HG03139 (cell line): ENCODE data around the gene FARS2.
A peak's percentile ranks its signal among the peaks of the same experiment; 100 is the strongest.

Experiments
- ATAC-seq: cut with Tn5 transposase; IDR thresholded peaks from one replicate; pipeline ENCODE4 v1.9.1; 2021; ENCODE audit not compliant: unreplicated experiment

Gene FARS2

DNA sequence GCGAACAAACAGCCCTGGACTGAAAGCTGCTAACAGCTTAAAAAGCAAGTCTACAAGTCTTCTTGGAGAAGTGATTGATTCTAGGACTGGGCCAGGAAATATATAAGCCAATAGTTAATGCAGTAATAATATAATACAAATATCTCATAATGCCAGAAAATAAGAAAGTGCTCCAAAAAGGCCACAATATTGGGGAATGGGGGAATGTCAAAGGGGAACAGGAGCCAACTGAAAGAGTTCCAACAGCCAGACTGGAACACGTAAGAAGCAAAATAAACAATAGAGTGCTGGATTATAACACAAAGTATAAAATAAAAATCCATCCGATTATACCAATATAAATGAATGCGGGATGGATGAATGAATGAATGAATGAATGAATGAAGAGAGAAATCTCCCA is 449.6 kb downstream of the FARS2 start:
- ATAC-seq, result no peak

DNA sequence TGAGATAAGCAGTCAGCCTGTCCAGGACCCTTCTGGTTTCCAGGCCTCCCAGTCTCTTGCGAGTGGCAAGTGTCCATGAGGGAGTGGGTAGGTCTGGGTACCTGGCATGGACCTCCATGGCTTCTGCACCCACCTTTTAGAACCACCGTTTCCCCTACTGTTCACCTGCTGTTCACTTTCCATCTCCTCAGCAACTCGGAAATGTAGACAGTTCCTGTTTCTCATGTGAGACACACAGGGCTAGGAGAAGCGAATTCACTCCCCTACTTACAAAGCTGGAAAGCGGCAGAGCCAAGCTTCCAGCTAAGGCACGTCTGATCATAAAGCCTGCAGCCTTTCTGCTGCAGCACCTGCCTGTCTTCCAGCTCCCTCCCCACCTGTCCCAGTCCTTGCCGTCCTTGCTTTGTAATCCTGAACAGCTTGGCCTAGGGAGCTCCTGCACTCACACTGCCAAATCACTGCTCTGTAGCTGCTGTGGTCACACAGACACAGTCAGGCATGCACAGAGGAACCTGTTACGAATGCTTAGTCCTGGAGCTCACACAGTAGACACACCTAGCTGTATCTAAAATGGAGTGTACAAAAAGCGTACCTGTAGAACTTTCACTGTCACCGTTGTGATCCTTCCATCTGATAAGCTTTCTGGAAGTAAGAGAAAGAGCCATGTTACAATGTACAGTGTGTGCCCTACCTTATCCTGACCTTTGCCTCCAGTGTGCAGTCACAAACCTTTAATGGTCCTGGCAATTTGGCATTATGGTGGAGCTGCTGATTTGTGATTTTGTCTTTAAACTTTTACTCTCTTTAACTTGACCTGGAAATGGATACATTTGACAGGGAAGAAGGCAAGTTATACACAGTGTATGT is 451.3 kb downstream of the FARS2 start:
- ATAC-seq, result no peak

- ATAC-seq, result no peak
These were observed 452.2 kb downstream of the FARS2 start for GRCh38 chr6:5713519-5713918.

DNA sequence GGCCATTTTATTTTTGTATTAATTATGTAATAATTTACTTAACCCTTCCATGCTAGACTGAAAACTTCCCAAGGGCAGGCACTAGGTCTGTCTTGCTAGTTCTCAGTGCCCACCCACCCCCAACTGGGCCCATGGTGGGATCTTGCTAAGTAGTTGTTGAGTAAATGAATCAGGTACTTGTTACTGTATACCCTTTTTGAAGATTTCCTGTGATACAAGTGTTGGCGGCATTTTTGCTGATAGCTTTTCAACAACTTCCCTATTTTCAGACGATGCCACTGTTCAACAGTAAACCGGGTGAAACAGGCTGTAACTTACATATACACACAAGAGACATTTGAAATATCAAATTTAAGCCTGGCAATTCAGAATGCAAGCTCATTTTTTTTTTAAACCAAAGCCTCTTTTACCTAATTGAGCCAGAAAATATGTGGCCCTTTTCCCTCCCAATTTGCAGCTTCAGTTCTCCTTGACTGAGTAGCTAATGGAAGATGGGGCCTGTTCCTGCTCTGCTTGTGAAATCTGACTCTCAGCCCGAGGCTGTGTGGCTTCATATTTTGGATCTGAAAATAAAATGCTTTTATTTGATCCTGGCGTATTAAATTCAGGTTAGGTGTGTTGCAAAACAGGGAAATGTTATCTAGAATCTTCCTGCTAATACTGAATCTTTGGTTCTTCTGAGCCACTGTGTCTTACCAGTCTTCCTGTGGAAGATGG is 457.1 kb downstream of the FARS2 start:
- no peak for ATAC-seq

- peak; percentile 95 for ATAC-seq
These were observed 462.8 kb downstream of the FARS2 start for GRCh38 chr6:5723841-5724691.

- no peak for ATAC-seq
These were observed 463.6 kb downstream of the FARS2 start for GRCh38 chr6:5724911-5725310.

DNA sequence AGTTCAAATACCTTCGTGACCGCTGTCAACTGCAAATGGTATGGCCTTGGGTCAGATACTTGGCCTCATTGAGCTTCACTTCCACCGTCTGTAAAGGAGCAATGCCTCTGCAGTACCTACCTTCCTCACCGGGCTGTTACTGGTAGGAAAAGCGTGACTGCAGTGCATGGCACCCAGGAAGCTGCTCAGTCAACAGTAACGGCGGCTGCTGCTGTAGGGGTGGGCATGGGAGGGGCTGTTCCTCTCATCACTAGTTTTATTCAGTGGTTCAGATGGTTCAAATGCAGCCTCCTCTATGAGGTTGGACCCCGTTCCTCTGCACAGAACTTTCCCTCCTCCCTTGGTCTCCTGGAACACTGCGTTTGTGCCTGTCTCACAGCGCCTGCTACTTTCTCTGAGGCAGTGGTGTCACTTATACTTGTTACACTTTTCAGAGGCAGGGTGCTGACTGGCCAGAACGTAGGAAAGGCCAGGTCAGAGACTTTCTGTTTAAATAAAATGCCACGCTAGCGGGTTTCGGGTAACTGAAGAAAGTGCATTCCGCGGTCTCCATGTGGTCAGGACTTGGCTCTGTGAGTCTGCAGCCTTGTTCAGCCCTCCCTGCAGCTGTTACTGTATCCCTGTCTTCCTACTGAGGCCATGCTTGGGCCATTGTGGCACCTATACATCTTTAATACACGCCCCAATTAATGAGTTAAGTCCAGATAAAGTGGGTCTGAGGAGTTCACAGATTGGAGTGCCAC is 465.8 kb downstream of the FARS2 start:
- no peak for ATAC-seq

GRCh38 chr6:5728351-5729079 is 467.2 kb downstream of the FARS2 start:
- ATAC-seq, result no peak

- no peak for ATAC-seq
These were observed 467.7 kb downstream of the FARS2 start for GRCh38 chr6:5729080-5729434.

GRCh38 chr6:5729813-5730517 is 468.7 kb downstream of the FARS2 start:
- no peak for ATAC-seq

DNA sequence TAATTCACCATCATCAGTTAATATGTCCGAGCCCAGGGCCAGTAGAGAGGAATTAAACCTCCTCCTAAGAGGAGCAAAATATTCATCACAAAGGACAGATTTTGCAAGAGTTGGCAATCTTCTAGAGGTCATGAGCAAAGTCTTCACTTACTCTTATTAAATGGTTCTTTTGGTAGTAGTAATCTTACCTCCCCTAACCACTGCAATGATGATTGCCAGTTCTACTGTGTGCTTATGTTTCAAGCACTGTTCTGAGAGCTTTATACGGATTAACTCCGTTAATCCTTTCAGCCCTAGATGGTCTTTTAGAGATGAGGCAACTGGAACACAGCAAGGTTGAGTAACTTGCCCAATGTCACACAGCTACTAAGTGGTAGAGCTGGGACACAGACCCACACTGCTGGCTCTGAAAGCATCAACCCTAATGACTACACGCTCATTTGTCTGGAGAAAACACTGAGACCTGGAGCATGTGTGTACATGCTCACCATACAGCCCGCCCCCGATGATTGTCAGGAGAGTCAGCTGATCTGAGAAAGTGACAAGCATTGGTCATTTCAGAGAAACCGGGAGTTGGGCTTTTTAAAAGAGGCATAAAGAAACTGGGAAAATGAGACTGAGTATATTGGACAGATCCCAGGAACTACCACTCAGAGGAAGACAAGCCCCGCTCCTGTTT is 469.4 kb downstream of the FARS2 start:
- ATAC-seq, result no peak

- no peak for ATAC-seq
These were observed 470.1 kb downstream of the FARS2 start for GRCh38 chr6:5731435-5731834.

- no peak for ATAC-seq
These were observed 471.2 kb downstream of the FARS2 start for GRCh38 chr6:5732496-5732895.

GRCh38 chr6:5736016-5736738 is 474.9 kb downstream of the FARS2 start:
- no peak for ATAC-seq

DNA sequence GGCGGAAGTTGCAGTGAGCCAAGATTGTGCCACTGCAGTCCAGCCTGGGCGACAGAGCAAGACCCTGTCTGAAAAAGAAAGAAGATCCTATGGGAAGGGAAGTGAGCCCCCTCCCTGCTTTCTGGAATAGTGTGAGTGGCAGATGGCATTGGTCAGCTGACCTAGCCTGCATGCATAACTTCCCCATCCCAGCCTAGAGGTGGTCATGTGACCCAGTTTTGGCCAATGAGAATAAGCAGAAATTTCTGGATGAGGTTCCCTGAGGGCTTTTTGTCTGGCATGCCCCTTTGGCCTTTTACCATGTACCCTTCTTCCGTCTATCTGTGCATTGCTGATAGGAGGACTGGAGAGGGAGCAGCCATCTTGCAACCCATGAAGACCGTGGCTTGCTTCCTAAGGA is 476.1 kb downstream of the FARS2 start:
- ATAC-seq, result no peak

DNA sequence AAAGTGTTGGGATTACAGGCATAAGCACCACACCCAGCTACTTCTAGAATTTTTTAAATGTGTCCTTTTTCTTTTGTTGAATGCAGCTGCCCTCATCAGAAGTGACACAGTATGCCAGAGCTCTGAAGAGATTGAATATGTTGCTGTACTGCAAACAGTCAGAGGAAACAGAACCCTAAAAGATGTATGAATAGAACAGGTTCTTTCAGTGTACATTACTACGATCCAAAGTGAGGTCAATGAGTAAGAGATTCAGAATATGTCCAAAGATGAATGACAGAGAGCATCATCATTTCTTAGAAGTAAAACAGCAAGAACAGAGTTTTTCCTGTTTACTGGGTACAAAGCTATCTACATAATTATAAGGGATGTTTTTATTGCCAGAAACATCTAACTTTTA is 476.9 kb downstream of the FARS2 start:
- no peak for ATAC-seq

DNA sequence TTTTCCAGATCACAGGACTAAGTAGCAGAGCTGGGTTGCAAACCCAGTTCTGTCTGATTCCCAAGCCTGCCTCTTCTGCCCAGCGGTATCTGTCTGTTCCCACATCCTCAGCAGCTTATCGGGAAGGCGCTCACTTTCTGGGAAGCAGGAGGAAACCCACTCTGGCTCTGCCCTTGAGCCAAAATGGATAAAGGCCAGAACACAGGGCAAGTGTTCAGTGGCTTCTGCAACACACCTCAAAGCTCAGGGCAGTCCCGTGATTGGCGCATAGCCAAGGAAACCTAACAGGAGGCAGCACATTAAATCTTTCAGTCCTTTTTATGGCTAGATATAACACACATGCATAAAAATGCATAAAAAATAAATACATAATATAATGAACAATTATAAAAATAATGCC is 483.2 kb downstream of the FARS2 start:
- ATAC-seq, result no peak

GRCh38 chr6:5745081-5745480 is 483.8 kb downstream of the FARS2 start:
- ATAC-seq, result no peak
